Spleen (tissue), 11 donors: ENCODE data around the gene NAA80. TPM values are rescaled to one million over a fixed set of nuclear protein-coding genes. Genes with fewer than 3 reads are reported as not detected.
A peak's percentile ranks its signal among the peaks of the same experiment; 100 is the strongest.

Source experiments
- DNase-seq: peaks from one replicate; pipeline ENCODE4 v3.0.0-alpha.2; 2020
- H3K27ac ChIP-seq, 8 donors: fragments of 200-600 bp; sonication (generic) in 7 of 8; 1 replicate in 4 of 8; 2 replicates in 4 of 8; pipeline versions ENCODE4 v1.5.0 to v1.8.0; 2016 to 2021; ENCODE audit warnings: inconsistent platforms in 4 of 8, mild to moderate bottlenecking in 4 of 8, moderate library complexity in 1 of 8
- H3K27me3 ChIP-seq, 7 donors: fragments of 200-600 bp; sonication (generic) in 6 of 7; replicated peaks in 1 of 7; 1 replicate in 4 of 7; 2 replicates in 3 of 7; pipeline versions ENCODE4 v1.5.0 to v1.8.0; 2016 to 2021; ENCODE audit warnings: inconsistent platforms in 3 of 7, mild to moderate bottlenecking in 1 of 7
- H3K36me3 ChIP-seq, 6 donors: fragments of 200-600 bp; sonication (generic) in 5 of 6; 1 replicate in 4 of 6; 2 replicates in 2 of 6; pipeline versions ENCODE4 v1.5.0 to v1.8.0; 2016 to 2021; ENCODE audit warnings: inconsistent platforms in 2 of 6
- H3K4me1 ChIP-seq, 6 donors: fragments of 200-600 bp; sonication (generic) in 5 of 6; 1 replicate in 3 of 6; 2 replicates in 3 of 6; pipeline versions ENCODE4 v1.5.0 to v1.8.0; 2016 to 2021; ENCODE audit warnings: inconsistent platforms in 3 of 6
- H3K4me3 ChIP-seq, 8 donors: fragments of 200-600 bp; sonication (generic) in 7 of 8; 1 replicate in 4 of 8; 2 replicates in 4 of 8; pipeline versions ENCODE4 v1.5.0 to v1.8.0; 2016 to 2021; ENCODE audit warnings: inconsistent platforms in 4 of 8, mild to moderate bottlenecking in 4 of 8, moderate library complexity in 2 of 8
- H3K9me3 ChIP-seq, 8 donors: fragments of 200-600 bp; sonication (generic) in 7 of 8; 1 replicate in 4 of 8; 2 replicates in 4 of 8; pipeline versions ENCODE4 v1.5.0 to v1.8.0; 2016 to 2021; ENCODE audit warnings: inconsistent platforms in 4 of 8
- CTCF ChIP-seq, 11 experiments: fragments of 200-600 bp in 7 of 11; fragments of 450-650 bp in 4 of 11; sonication (generic) in 4 of 11; IDR thresholded peaks in 8 of 11; conservative IDR thresholded peaks in 3 of 11; 1 replicate in 7 of 11; 2 replicates in 4 of 11; pipeline versions ENCODE4 v1.4.0 to v1.8.0; 2016 to 2021; ENCODE audit warnings: antibody characterized with exemption in 11 of 11, inconsistent platforms in 4 of 11, mild to moderate bottlenecking in 1 of 11
- POLR2A ChIP-seq, 3 donors: fragments of 450-650 bp; IDR thresholded peaks; one replicate each; pipeline ENCODE4 v1.5.1; 2017; ENCODE audit warnings: antibody characterized with exemption in 3 of 3, mild to moderate bottlenecking in 1 of 3
- POLR2AphosphoS5 ChIP-seq, 3 donors: sonication (generic); formaldehyde crosslinking; IDR thresholded peaks; one replicate each; pipeline ENCODE4 v1.5.1; 2017; ENCODE audit warnings: antibody characterized with exemption in 3 of 3
- WGBS, 5 donors: extraction: QIAGEN DNeasy Blood & Tissue Kit in 3 of 5; methylation state at CpG; one replicate each; pipeline versions ENCODE4 v1.1.5 to v1.1.7; 2013 to 2018; 5-methylcytosine and 5-hydroxymethylcytosine counted together
- intact Hi-C: fragments of 100-400 bp; cut with DNase I; formaldehyde crosslinking; loops from one replicate; pipeline ENCODE4 v1.15.0; 2023; ENCODE audit warnings: low total_unique reads
- polyA plus RNA-seq, 3 donors: library from polyadenylated mRNA; stranded (reverse); fragments of 200-250 nt; gene quantifications; one replicate each; pipeline ENCODE4 v1.2.1, GENCODE V29; 2013
- total RNA-seq, 7 donors: library from RNA; depleted of rRNA in 3 of 7; stranded (reverse); fragments of >200 nt in 3 of 7; fragmentation: NEBNext Ultra II Directional in 4 of 7; extraction: Animal tissue kit (Norgen Biotek cat#: 25700) in 4 of 7; gene quantifications; one replicate each; pipeline versions ENCODE4 v1.1.0 to v1.2.1, GENCODE V29; 2016 to 2021
- donor health status: healthy with polysubstance abuse.
- donor health status: DM: no; HTN: no; CAD: no; lungs with moderate emphysema.
- donor health status: DM: no; HTN: no; CAD: no.
- donor health status: Bipolar disorder and iron deficiency.
- donor health status: healthy.
- donor health status: DM: no; HTN: no; CAD: no.
- donor health status: DM: yes; HTN: yes; CAD: no.

The NAA80 gene
- total and polyA plus RNA-seq, 10 donors, result 7.8 to 15.5 (median 12.8) TPM

- peak overlapping the region in 3 of 8 donors; percentile 97 to 99 (median 99) for H3K27ac ChIP-seq
- intact Hi-C loops, result no loop called here
- 80 to 95% (median 85%) methylated on average over 12 to 13 of the region's 13 CpGs for WGBS, 5 donors
- peaks cover 0 to 8% (median 6%) of the 10 kb centered on the region in 6 donors for H3K36me3 ChIP-seq
- no peak overlapping the region for H3K4me3 ChIP-seq
- no peaks in the 10 kb centered on the region for H3K27me3 ChIP-seq
- H3K9me3 ChIP-seq, result no peaks in the 10 kb centered on the region
- peak; percentile 80 for DNase-seq
- H3K4me1 ChIP-seq, result peaks cover 37 to 93% (median 72%) of the 10 kb centered on the region in 6 donors
- TF ChIP-seq POLR2AphosphoS5 (IDR thresholded peaks at IDR 0.05) (no peak), POLR2A (IDR thresholded peaks at IDR 0.05) (no peak), CTCF (IDR thresholded peaks at IDR 0.05 in 8 of 11, conservative IDR thresholded peaks at IDR 0.05 in 3 of 11) (no peak)
Observed at GRCh38 chr3:50342813-50343633, 43.8 kb upstream of the NAA80 start.

- Histone ChIP-seq H3K27me3 (no peaks in the 10 kb centered on the region), H3K27ac (peak overlapping the region in 7 of 8 donors; percentile 92 to 99 (median 97)), H3K4me3 (peak overlapping the region in 2 of 8 donors; percentile 74 to 83), H3K4me1 (peaks cover 40 to 89% (median 71%) of the 10 kb centered on the region in 6 donors), H3K9me3 (no peaks in the 10 kb centered on the region), H3K36me3 (no peaks in the 10 kb centered on the region)
- intact Hi-C loops, result no loop called here
- DNase-seq, result peak; percentile 79
- no peak for TF ChIP-seq POLR2A (IDR thresholded peaks at IDR 0.05)
- TF ChIP-seq CTCF (IDR thresholded peaks at IDR 0.05 in 8 of 11, conservative IDR thresholded peaks at IDR 0.05 in 3 of 11), result no peak
- TF ChIP-seq POLR2AphosphoS5 (IDR thresholded peaks at IDR 0.05), result no peak
- WGBS, 5 donors, result 80 to 92% (median 83%) methylated on average over 10 to 13 of the region's 13 CpGs
Observed at GRCh38 chr3:50341996-50342650, 42.9 kb upstream of the NAA80 start.

DNA sequence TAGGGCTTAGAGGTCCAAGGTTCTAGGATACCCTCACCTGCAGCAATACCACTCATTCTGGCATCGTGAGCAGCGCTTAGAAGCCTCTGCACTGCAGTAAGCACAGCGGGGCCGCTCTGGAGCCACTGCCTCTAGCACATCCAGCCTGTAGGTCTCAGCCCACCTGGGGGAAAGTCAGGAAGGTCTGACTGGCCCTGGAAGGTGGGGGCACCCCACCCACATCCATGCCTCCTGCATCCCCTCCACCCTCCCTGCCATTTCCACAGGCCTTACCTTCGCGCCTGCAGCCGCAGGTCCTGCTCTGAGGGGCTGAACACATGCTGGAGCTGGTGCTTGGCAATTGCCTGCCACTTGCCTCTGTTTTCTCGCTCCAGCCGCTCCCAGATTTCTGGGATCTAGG, 42.3 kb upstream of the NAA80 start:
- H3K4me1 ChIP-seq, result peaks cover 40 to 89% (median 69%) of the 10 kb centered on the region in 6 donors

More for the DNA sequence above, 42.3 kb upstream of the NAA80 start:
- Histone ChIP-seq H3K9me3 (no peaks in the 10 kb centered on the region), H3K36me3 (no peaks in the 10 kb centered on the region), H3K27me3 (no peaks in the 10 kb centered on the region), H3K4me3 (peak overlapping the region in 7 of 8 donors; percentile 55 to 86 (median 74)), H3K27ac (peak overlapping the region; percentile 92 to 99 (median 98))
- peak; percentile 88 for DNase-seq
- TF ChIP-seq POLR2A (IDR thresholded peaks at IDR 0.05) (no peak), POLR2AphosphoS5 (IDR thresholded peaks at IDR 0.05) (no peak), CTCF (IDR thresholded peaks at IDR 0.05 in 8 of 11, conservative IDR thresholded peaks at IDR 0.05 in 3 of 11) (no peak)
- WGBS, 5 donors, result 79 to 94% (median 88%) methylated on average over 5 to 9 of the region's 9 CpGs
- intact Hi-C loops, result no loop called here
